HepG2 (cell line): ENCODE data around the gene C1S. TPM values are rescaled to one million over a fixed set of nuclear protein-coding genes. Genes with fewer than 3 reads are reported as not detected.
A peak's percentile ranks its signal among the peaks of the same experiment; 100 is the strongest.

ENCODE experiments used
- ADNP ChIP-seq: sonication (generic); formaldehyde crosslinking; IDR thresholded peaks from 2 replicates; pipeline ENCODE4 v1.4.0; 2020; ENCODE audit warnings: missing genetic modification reagents
- E2F1 ChIP-seq: sonication (generic); formaldehyde crosslinking; IDR thresholded peaks from 2 replicates; pipeline ENCODE4 v1.5.0; 2020; ENCODE audit warnings: missing genetic modification reagents
- FOXK2 ChIP-seq: fragments of 450-650 bp; IDR thresholded peaks from 2 replicates; pipeline ENCODE4 v1.6.1; 2016
- NCOA2 ChIP-seq: sonication (generic); formaldehyde crosslinking; IDR thresholded peaks from 2 replicates; pipeline ENCODE4 v1.8.0; 2022; ENCODE audit warnings: inconsistent platforms
- PCBP2 ChIP-seq: fragments of 200-400 bp; formaldehyde crosslinking; optimal IDR thresholded peaks from 2 replicates; pipeline ENCODE3; 2018; ENCODE audit warnings: low read length, low read depth; ENCODE audit not compliant: poor library complexity, severe bottlenecking
- PHF8 ChIP-seq: sonication (generic); formaldehyde crosslinking; IDR thresholded peaks from 2 replicates; pipeline ENCODE4 v1.5.0; 2020; ENCODE audit warnings: missing genetic modification reagents
- PITX1 ChIP-seq: sonication (generic); formaldehyde crosslinking; IDR thresholded peaks from 2 replicates; pipeline ENCODE4 v1.5.1; 2020; ENCODE audit warnings: mild to moderate bottlenecking, missing genetic modification reagents
- SALL2 ChIP-seq: sonication (generic); formaldehyde crosslinking; IDR thresholded peaks from 2 replicates; pipeline ENCODE4 v1.8.1; 2023; ENCODE audit warnings: mild to moderate bottlenecking, missing genetic modification reagents, inconsistent platforms
- SETDB1 ChIP-seq: sonication (generic); formaldehyde crosslinking; IDR thresholded peaks from 2 replicates; pipeline ENCODE4 v1.5.1; 2020; ENCODE audit warnings: missing genetic modification reagents, mild to moderate bottlenecking, borderline replicate concordance
- ZBTB42 ChIP-seq: sonication (generic); formaldehyde crosslinking; IDR thresholded peaks from 2 replicates; pipeline ENCODE4 v1.5.0; 2020; ENCODE audit warnings: mild to moderate bottlenecking, missing genetic modification reagents
- ZNF136 ChIP-seq: sonication (generic); formaldehyde crosslinking; IDR thresholded peaks from 2 replicates; pipeline ENCODE4 v1.8.1; 2022; ENCODE audit warnings: low read depth, mild to moderate bottlenecking, moderate library complexity, missing genetic modification reagents
- ZNF343 ChIP-seq: sonication (generic); formaldehyde crosslinking; IDR thresholded peaks from 2 replicates; pipeline ENCODE4 v1.4.0; 2020; ENCODE audit warnings: mild to moderate bottlenecking, missing genetic modification reagents
- ZNF407 ChIP-seq: sonication (generic); formaldehyde crosslinking; IDR thresholded peaks from one replicate; pipeline ENCODE4 v1.5.1; 2020; ENCODE audit warnings: mild to moderate bottlenecking, missing genetic modification reagents; ENCODE audit errors: not compliant biosample characterization
- ZNF605 ChIP-seq: sonication (generic); formaldehyde crosslinking; IDR thresholded peaks from 2 replicates; pipeline ENCODE4 v1.8.0; 2022; ENCODE audit warnings: mild to moderate bottlenecking, missing genetic modification reagents
- ZNF614 ChIP-seq: IDR thresholded peaks from 2 replicates; pipeline ENCODE4 v1.6.1; 2018; ENCODE audit warnings: missing biosample characterization, missing genetic modification reagents, inconsistent platforms, borderline replicate concordance
- ZNF678 ChIP-seq: sonication (generic); formaldehyde crosslinking; IDR thresholded peaks from 2 replicates; pipeline ENCODE4 v1.4.0; 2020; ENCODE audit warnings: mild to moderate bottlenecking, missing genetic modification reagents
- ZNF883 ChIP-seq: sonication (generic); formaldehyde crosslinking; IDR thresholded peaks from 2 replicates; pipeline ENCODE4 v1.5.1; 2020; ENCODE audit warnings: mild to moderate bottlenecking, missing genetic modification reagents; ENCODE audit errors: not compliant biosample characterization
- ZSCAN22 ChIP-seq: sonication (generic); formaldehyde crosslinking; IDR thresholded peaks from 2 replicates; pipeline ENCODE4 v1.4.0; 2020; ENCODE audit warnings: mild to moderate bottlenecking, missing genetic modification reagents
- polyA plus RNA-seq, 8 experiments: library from polyadenylated mRNA; depleted of rRNA in 3 of 8; stranded (reverse) in 7 of 8; unstranded in 1 of 8; fragments of >200 nt; fragmentation: Illumina TruSeq in 4 of 8; extraction: Trizol in 4 of 8; gene quantifications; 2 replicates each; pipeline versions ENCODE4 v1.2.1 to v1.2.3, GENCODE V29; 2011 to 2016; ENCODE audit warnings: low read depth in 4 of 8, missing spikeins in 1 of 8, mixed read lengths in 1 of 8; ENCODE audit not compliant: insufficient read depth in 1 of 8
- total RNA-seq, 5 experiments: library from RNA; depleted of rRNA; stranded (reverse); fragments of >200 nt; fragmentation: Illumina TruSeq; extraction: Trizol; gene quantifications; 2 replicates each; pipeline ENCODE4 v1.2.3, GENCODE V29; 2016; ENCODE audit warnings: low read depth in 1 of 5
- TF ChIP-seq, protein P1 (sequence below): sonication (generic); formaldehyde crosslinking; IDR thresholded peaks from 2 replicates; pipeline ENCODE4 v1.5.1; 2020; ENCODE audit warnings: missing genetic modification reagents, mild to moderate bottlenecking, borderline replicate concordance
- TF ChIP-seq, protein P2 (sequence below): sonication (generic); formaldehyde crosslinking; IDR thresholded peaks from 2 replicates; pipeline ENCODE4 v1.4.0; 2020; ENCODE audit warnings: low read depth, mild to moderate bottlenecking, missing genetic modification reagents

The C1S gene
- total and polyA plus RNA-seq, 2 of the 13 experiments (the other 11 are each of a cell fraction or from before 2014, with no cell fraction given) = 14.5 to 18.2 TPM

DNA sequence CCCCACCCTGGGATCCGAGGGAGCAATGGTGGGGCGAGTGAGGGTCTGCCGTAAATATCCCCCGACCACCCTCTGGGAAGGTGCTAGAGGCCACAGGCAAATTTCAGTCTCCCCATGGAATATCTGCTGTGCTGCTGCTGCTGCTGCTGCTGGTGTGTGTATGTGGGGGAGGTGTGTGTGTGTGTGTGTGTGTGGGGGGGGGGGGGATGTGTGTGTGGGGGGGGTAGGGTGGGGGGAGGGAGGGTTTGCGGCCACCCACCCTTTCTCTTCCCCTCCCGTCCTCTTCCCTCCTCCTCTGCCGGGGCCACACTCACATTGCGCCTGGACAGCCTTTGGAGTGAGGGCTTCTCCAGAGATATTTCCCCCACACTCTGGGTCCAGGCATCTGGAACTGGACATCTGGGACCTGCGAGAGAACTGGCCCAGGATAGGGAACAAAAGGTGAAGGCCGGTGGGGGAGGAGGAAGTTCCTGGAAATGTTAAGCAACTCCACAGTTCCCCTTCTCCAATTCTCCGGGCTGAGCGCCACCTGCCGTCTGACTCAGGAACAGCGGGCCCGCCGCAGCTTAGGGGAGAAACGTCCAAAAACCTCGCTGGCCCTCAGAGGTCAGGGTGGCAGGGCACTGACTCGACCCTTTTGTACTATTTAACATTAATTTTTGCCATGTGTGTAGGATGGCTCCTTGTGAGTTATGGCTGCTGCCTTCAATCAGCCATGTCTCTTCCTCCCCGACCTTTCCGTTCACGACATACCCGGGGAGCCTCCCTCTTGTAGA, 48.5 kb downstream of the C1S start, which contains the start of gene C1RL (continued):
- peak; percentile 84; the same call in 1 of the 2 replicates for TF ChIP-seq SALL2 (CRISPR knock-in tag)
- TF ChIP-seq, protein P1, sequence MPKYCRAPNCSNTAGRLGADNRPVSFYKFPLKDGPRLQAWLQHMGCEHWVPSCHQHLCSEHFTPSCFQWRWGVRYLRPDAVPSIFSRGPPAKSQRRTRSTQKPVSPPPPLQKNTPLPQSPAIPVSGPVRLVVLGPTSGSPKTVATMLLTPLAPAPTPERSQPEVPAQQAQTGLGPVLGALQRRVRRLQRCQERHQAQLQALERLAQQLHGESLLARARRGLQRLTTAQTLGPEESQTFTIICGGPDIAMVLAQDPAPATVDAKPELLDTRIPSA (CRISPR knock-in tag) = no peak
- no peak for TF ChIP-seq E2F1 (CRISPR knock-in tag)
- no peak for TF ChIP-seq ZNF883
- no peak for TF ChIP-seq ZSCAN22
- no peak for TF ChIP-seq SETDB1
- peak; percentile 19 for TF ChIP-seq PCBP2
- TF ChIP-seq ZBTB42 (CRISPR knock-in tag) = no peak
- no peak for TF ChIP-seq ZNF605 (CRISPR knock-in tag)
- TF ChIP-seq ADNP (CRISPR knock-in tag) = no peak
- no peak for TF ChIP-seq PHF8 (CRISPR knock-in tag)
- TF ChIP-seq PITX1 (CRISPR knock-in tag) = no peak
- TF ChIP-seq FOXK2 = no peak
- no peak for TF ChIP-seq ZNF343 (CRISPR knock-in tag)
- TF ChIP-seq, protein P2, sequence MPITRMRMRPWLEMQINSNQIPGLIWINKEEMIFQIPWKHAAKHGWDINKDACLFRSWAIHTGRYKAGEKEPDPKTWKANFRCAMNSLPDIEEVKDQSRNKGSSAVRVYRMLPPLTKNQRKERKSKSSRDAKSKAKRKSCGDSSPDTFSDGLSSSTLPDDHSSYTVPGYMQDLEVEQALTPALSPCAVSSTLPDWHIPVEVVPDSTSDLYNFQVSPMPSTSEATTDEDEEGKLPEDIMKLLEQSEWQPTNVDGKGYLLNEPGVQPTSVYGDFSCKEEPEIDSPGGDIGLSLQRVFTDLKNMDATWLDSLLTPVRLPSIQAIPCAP (CRISPR knock-in tag) = no peak
- TF ChIP-seq ZNF407 (CRISPR knock-in tag) = no peak
- TF ChIP-seq NCOA2 (CRISPR knock-in tag) = peak; percentile 86
- TF ChIP-seq ZNF678 (CRISPR knock-in tag) = no peak
- peak; percentile 24; the same call in 1 of the 2 replicates for TF ChIP-seq ZNF614 (CRISPR knock-in tag)
- no peak for TF ChIP-seq ZNF136 (CRISPR knock-in tag)
